GM18907 (cell line): ENCODE results near the gene FARP1.
"Not testable (repeated sequence)": the region's sequence is repeated elsewhere in the genome, so short reads cannot be mapped to it uniquely, and the experiment has no call there.

Experiments used
- ATAC-seq: cut with Tn5 transposase; IDR thresholded peaks from one replicate; pipeline ENCODE4 v1.9.1; 2021; ENCODE audit warnings: mild to moderate bottlenecking, moderate library complexity; ENCODE audit not compliant: unreplicated experiment

Gene FARP1

DNA sequence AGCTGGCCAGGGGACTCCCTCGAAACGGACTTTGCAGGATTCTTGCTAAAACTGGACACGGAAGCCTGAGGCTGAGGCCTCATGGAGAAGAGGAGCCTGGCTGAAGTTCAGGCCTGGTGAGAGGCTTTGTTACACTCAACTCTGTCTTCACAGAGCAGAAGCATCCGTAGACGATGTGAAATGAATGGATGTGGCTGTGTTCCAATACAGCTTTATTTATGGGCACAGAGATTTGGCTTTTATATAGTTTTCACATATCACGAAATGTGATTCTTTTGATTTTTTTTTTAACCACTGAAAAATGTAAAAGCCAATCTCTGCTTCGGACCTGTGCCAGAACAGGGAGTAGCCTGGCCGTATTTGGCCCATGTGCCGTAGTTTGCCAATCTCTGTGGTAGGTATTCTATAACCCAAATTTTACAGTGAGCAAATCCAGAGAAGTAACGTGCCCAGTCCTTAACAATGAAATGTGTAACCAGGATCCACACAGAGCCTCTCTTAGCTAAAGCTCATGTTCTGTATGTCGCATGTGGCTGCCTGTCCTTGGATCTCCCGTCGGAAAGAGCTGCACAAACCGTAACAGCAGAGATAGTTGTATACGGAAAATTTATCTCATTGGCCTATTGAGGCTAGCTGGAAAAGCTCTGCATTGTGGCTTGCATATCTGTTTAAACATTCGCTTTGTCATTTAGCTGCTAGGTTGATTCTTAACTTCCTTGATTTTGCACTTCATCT is 205.7 kb downstream of the FARP1 start:
- ATAC-seq = no peak

DNA sequence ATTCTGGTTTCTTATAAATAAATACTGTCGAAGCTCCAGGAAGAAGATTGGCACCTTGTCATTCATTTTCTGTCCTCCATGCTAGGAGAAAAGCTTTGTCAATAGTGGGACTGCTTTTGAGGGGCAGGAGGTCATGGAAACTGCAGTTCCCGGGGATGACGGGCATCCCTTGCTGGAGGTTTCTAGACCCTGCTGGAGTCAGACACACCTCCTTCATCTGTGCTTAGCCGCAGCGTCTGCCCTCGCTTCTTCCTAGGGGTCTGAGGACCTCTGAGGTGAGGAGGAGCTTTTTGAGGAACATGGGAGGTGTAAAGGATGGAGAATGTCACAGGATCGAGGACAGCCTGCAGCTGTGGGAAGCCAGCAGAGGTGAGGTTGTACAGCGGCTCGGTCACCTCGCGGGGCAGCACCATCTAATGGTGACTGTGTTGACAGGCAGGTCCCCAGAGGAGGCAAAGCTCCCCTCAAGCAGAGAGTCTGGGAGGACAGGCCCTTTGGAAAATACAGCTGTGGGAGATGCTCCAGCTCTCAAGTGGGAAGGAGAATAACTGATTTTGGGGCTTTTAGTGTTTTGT is 206.9 kb downstream of the FARP1 start:
- no peak for ATAC-seq

DNA sequence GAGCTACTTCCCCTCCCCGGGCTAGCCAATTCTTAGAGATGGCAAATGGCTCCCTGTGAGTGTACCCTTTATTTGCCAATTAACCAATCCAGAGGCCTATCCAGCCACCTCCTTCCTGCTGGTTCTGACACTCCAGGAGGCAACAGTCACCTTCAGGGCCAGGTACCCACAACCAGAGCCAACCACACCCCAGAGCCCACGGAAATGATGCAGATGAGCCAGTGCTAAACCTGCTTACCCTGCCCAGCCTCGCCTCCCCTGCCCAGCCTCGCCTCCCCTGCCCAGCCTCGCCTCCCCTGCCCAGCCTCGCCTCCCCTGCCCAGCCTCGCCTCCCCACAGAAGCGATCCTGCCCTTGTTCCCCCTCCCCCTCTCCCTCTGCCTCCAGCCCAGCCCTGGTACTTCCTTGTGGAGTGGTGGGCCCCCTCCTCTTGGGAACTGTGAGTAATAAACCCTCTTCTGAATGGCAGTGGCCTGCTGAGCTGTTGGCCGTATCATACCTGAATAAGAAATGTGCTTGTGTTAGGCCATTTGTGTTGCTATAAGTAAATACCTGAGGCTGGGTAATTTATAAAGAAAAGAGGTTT is 207.9 kb downstream of the FARP1 start:
- ATAC-seq = no peak

DNA sequence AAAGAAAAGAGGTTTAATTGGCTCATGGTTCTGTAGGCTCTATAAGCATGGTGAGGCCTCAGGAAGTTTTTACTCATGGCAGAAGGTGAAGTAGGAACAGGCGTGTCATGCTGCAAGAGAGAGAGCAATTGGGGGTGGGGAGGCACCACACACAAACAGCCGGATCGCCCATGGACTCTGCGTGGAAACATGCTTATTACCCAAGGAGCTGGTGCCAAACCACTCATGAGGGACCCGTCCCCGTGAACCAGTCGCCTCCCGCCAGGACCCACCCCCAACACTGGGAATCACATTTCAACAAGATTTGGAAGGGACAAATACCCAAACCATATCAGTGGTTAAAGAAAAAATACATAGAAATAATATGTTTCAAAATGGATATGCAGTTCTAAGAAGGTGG is 208.7 kb downstream of the FARP1 start:
- no peak for ATAC-seq

DNA sequence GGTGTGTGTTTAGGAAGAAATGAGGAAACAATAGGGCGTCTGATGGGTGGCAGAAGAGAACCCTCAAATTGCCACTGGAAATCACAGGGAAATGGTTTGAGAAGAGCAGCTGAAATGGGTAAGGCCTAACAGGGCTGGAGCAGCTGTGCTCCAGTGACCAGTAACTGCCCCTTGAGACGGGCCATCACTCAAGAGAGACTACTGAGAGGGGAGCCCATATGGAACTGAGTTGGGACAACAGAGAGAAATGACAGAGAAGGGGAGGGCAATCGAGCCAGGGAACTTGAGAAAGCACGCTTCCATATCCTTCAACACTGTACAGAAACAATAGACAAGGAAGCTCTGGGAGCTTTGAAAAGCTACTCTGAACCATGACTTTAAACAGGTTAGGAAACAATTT is 209.3 kb downstream of the FARP1 start:
- ATAC-seq = no peak

DNA sequence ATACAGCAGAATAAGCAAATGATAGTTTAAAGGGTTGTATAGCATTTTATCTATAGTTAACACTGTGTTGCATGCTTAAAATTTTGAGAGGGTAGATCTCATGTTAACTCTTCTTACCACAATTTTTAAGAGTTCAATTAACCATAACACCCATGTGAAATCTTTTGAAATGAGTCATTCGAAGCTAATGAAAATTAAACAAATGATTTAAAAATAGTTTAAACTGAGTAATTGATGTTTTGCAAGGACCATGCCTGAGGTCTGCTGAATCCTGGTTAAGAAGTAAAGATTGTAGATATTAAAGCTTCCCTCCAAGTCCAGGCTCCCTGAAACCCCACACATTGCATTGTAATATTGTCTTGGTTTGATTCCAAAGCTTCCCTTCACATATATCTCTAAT is 210.9 kb downstream of the FARP1 start:
- no peak for ATAC-seq

DNA sequence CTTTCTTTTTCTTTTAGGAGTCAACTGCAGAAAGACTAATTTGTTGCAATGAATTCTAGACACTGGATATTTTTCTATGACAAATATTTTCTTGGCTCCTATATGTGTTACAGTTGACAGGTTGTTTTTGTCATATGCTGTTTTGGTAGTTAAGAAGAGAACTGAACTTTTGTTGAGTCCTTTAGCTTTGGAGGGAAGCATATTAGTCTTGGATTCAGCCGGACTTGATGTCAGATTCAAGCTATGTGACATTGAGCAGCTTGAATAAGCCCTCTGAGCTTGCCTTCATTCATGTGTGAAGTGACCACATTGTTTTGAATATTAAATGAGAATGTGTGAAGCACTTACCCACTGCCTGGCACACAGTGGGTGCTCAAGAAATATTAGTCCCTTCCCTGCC is 216.0 kb downstream of the FARP1 start:
- no peak for ATAC-seq

DNA sequence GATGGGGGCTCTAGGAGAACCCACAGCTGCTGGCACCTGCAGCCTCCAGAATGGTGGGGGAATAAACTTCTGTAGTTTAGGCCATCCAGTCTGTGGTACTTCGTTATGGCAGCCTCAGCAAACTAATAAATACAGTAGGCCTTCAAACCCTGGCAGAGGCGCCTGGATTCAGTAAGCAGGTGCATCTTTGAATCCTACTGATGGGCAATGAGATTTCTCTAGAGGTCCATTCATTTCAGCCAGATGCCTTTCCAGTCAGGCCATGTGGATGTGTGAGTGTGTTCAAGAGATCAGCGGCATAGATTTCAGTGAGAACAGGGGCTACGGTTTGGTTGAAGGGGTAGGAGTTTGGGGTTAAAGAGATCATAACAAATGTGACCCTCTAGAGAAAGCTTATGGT is 217.7 kb downstream of the FARP1 start:
- ATAC-seq = no peak

DNA sequence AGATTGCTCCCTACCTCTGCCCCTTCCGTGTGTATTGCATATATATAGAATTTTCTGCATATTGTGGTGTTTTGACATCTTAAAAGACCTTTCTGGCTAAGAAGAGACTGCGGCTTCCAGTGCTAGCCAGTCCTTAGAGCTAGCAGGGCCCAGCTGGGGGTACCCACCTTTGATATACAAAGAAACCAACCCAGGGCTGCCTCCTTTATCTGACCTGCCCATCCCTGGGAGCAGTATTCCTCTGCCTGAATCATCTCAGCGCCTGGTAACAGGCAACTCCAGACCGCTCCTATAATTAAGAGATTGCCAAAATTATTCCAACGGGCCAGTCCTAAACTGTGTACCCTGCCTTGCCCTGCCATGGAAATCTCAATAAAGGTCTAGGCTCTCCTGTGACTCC is 220.4 kb downstream of the FARP1 start:
- no peak for ATAC-seq

DNA sequence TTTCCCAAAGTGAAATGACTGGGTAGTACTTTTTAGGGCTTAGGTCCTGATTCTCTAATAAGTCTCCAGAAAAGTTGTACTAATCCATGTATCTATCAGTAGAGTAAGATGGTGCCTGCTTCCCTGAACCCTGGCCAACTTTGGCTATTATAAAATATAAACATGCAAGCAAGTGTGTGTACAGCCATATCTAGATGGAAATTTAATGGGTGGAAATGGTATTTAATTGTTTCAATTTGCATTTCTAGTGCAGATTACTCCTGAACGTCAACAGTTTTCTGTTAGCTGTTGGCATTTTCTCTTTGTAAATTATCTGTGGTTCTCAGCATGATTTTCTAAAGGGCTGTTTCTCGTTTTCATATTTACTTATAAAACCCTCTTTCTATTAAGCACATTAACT is 221.3 kb downstream of the FARP1 start:
- no peak for ATAC-seq

DNA sequence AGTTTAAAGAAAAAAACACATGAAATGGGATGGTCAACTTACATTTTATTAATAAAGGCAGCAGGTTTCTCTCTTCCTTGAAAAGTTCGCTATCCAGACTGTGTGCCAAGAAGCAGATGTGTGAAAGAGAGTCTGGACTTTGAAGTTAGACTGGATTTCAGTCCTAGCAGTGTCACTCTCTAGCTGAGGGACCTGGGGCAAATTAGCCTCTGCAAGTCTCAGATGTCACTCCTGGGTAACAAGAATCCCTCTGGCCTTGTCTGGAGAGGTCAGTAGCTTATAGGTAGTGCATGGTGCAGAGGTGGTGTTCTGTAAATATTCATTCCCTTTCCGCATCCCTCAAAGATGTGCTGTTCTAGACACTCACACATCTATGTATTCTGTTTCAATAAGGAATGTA is 221.8 kb downstream of the FARP1 start:
- no peak for ATAC-seq

DNA sequence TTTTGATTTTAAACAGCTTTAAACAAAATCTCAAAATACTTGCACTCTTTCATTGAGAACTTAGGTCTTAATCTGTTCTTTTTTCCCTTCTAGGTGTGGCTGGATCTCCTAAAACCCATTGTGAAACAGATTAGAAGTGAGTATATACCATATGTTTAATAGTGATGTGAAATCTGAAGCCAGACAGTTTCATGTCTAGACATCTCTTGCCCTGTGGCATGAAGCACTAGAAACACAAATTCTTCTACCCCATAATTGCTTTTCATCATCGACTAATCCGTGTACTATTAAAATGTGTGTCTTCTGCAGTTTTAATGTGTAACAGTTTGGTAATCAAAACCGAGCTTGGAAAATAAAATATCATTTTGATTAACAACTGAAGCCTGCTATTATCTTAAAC is 222.4 kb downstream of the FARP1 start:
- ATAC-seq = no peak

DNA sequence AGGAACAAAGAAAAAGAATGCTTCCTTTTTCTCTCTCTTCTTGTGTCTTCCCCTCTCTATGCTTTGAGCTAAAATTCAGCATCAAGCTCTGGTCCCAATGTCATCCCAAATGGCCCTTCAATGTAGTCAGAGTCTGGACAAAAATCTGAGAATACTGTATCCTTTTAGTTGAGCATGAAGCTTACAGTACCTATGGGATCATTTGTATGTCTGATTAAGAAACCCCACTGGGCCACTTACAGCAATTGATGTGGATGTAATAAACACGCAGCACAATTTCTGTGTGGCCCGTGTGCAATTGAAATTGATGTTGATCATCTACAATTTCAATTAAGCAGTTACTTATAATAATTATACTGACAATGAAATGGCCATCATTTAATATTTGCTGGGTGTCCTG is 223.1 kb downstream of the FARP1 start:
- no peak for ATAC-seq

DNA sequence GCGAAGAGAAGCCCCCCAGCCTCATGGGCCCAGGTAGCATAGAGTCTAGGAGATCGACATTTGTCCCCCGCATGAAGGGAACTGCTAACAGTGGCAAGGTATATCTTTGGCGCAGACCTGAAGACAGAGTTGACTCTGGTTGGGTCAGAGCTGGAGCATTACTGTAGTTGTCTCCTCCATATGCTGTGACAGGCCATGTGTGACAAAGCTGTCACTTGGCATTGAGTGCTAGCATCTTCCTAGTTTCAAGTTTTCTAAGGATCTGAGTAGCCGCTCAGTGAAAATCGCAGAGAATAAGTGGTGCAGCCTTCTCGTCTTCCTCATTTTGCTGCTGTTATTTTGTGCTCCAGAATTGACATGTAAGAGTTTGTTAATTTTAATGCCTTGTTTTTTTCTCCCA is 223.5 kb downstream of the FARP1 start:
- ATAC-seq = no peak

DNA sequence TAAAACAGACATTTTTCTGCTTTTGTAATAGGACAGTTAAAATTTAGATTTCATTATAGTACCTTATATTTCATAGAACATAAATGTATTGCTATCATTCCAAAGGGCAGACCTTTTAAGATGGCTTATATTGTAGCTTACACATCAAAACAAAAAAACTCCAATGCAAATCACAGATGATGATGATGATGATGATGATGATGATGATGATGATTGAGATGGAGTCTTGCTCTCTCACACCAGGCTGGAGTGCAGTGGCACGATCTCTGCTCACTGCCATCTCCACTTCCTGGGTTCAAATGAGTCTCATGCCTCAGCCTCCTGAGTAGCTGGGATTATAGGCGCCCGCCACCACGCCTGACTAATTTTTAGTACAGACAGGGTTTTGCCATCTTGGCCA is 224.1 kb downstream of the FARP1 start:
- ATAC-seq = no peak

DNA sequence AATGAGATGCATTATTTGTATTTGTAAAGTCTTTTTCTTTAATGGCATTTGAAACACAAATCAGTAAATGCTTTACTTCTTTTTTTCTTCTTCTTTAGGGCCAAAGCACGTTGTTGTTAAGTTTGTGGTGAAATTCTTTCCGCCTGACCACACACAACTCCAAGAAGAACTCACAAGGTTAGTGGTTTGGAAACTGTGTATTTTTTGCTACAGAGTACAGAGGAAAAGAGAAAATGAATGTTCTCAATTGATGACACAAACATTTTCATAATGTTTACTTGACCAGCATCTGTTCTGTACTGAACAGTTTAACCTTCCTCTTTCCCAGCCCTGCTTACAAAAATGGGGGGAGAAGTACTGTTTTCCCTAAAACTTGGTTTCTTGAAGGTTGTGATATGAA is 225.1 kb downstream of the FARP1 start:
- ATAC-seq = no peak

DNA sequence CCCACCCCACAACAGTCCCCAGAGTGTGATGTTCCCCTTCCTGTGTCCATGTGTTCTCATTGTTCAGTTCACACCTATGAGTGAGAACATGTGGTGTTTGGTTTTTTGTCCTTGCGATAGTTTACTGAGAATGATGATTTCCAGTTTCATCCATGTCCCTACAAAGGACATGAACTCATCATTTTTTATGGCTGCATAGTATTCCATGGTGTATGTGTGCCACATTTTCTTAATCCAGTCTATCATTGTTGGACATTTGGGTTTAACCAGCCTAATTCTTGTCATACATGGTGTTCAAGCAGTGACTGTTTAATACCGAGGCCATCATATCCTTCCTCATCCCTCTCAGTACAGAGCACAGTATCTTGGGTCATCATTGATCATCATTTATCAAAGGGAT is 226.6 kb downstream of the FARP1 start:
- ATAC-seq = not testable (repeated sequence)

DNA sequence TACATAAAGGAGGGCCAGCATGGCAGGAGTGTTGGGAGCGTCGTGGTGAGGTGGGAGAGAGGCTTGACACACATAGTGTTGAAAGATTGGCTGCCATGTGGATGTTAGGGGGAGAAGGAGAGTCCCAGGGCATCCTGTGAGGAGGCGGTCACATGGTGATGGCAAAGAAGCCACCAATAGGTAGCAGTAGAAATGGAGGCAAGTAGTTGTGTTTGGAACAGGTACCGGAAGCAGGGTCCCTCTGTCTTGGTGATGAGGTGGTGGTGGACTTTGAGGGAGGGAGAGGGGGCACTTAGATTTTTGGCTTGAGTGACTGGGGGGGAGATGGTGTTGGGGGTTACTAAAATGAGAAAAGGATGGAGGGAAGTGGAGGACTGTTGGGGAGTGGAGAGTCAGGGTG is 227.4 kb downstream of the FARP1 start:
- ATAC-seq = no peak

DNA sequence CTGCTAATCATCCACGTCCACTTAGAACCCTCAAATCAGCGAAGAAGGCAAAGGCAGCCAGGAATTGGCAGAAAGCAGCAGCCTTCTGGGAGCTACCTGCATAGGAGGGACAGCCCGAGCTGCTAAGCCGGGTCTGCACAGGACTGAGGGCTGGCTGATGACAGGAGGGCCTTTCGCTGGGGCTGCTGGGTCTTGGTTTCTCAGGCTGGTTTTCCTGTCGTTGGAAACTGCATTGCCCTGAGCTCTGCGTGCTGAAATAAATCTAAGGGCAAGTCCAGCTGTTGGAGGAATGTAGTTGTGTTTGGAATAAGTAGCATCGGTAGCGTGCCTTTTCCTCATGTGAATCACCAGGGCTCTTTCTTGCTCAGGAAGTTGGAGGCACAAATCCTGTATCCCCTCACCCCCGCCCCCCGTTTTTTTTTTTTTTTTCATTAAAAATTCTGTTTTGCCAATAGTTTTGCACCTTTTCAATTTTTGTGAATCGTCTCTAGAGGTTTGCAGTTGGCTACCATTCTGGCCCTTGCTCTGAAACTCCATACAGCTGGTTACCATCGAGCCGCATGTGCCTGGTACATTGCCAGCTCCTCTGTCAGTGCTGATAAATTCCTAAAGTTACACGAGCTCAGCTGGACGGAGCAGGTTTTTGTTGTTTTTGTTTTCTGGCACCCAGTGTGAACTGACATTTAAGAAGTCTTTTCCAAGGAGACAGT is 228.1 kb downstream of the FARP1 start:
- no peak for ATAC-seq

DNA sequence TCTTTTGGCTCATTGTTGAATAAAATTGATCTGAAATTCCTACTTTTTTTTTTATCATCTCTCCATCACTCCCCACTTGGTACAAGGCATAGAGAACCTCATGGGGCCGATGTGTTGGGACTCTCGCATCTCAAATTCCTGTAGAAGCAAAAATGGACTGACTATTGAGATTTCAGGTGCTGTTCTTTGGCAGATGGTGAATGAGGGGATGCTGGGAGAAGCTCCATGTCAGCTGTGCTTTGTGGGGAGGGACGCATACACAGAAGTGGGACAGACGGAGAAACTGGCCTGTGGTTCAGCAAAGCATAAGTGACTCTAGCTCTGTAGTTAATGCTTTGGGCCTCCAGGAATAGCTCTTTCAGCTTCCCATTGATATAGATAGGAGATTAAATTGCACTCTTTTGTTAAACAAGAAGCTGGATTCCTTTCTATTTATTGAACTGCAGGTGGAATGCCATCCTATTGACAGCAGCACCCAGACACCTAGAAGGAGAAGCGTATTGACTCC is 228.7 kb downstream of the FARP1 start:
- ATAC-seq = no peak

DNA sequence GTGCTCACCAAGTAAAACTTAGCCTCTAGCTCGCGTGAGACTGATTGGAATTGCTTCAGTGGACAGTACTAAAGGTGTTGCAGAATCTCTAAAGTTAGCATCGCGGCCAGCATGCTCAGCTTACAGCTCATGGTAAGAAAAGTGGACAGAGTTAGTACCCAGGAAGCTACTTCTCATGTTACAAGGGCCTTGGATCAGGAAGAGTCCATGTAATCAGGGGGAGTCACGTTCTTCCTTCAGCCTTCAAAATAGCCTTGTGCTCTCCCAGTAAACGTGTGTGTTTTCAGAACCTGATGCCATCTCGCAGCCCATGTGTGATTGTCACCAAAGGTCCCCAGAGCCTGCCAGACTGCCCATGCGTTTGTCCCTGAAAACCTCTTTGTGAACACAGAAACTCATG is 230.0 kb downstream of the FARP1 start:
- ATAC-seq = no peak

DNA sequence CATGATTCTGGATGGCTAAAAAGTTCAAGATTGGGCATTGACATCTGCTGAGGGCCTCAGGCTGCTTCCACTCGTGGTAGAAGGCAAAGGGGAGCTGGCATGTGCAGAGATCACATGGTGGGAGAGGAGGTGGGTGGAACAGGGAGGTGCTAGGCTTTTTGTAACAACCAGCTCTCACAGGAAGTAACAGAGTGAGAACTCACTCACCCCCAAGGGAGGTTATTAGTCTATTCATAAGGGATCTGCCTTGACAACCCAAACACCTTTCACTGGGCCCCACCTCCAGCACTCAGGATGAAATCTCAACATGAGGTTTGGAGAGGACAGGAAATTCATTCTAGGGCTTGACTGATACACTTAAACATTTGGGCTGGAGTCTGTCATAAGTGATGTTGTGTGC is 231.9 kb downstream of the FARP1 start:
- no peak for ATAC-seq
